Activated T-helper 9 cell treated with anti-CD3 and anti-CD28 coated beads, Interleukin-2, amount 50 U/mL, for 16 hours (primary cell): ENCODE data around the gene HIVEP2.

Source experiments
- DNase-seq: peaks from one replicate; pipeline ENCODE4 v3.0.0-alpha.2; 2020; ENCODE audit warnings: low read depth

The HIVEP2 gene

DNA sequence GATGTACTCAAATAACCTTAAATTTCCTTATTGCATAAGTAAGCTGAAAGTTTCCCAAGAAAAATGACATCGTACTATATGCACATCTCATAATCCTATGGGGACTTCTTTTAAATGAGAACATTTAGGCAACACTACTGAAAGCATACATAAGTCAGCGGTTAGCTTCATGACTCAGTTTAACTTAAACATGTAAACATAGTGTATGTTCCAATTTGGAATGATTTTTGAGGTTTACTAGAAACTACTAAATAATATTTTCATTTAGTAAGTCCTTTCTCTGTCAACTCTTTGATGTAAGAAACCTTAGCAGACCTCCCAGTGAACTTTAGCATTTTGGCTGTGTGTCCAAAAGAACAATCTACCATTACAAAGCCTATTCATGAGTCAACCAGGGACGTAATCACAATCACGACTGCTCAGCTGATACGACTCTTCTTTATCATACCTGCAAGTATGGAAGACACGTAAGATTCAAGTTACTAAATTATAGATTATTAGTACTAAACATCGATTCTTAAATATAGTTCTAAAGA lies 19.3 kb downstream of the HIVEP2 start:
- no peak for DNase-seq

GRCh38 chr6:142918339-142919042 lies 26.5 kb downstream of the HIVEP2 start:
- no peak for DNase-seq

DNA sequence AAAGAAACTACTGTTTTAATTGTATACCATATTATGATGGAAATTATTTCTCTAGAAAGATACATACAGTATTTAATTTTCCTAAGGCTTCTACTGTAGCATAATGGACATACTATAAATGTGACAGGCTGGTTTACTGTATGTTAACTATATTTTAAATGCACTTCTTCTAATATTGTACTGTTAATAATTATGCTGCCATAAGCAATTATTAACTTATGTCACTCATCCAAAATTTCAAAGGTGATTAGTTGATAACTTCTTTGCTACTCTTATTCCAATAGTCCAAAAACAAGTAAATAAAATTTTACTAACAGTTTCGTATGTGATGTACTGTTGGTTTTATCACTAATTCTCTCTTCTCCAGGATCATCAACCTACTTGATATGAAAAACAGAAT lies 28.1 kb downstream of the HIVEP2 start:
- DNase-seq = no peak

DNA sequence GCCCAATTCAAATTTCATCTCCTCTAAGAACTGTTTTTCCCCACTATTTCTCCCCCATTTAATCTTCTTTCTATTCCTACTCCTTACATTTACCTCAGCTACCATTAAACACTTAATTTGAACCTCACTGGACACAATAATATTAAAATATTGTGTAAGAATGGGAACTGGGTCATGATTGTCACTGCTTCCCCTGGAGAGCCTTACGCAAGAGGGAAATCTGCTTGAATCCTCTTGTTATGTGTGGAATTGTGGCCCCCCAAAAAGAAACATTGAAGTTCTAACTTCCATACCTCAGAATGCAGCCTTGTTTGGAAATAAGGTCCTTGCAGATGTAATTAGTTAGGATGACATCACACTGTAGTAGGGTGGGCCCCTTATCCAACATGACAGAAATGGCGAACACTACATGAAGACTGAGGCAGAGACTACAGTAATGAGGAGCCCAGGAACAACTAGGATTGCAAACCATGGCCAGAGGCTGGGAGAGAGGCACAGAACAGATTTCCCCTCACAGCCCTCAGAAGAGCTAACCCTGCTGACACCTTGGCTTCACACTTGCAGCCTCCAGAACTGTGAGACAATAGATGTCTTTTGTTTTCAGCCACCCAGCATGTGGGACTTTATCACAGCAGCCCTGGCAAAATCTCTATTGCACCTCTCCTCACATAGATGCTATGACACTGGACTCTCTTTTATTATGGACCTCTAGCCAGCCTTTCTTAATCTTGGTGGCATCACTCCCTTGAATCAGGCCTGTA lies 29.9 kb downstream of the HIVEP2 start:
- no peak for DNase-seq

DNA sequence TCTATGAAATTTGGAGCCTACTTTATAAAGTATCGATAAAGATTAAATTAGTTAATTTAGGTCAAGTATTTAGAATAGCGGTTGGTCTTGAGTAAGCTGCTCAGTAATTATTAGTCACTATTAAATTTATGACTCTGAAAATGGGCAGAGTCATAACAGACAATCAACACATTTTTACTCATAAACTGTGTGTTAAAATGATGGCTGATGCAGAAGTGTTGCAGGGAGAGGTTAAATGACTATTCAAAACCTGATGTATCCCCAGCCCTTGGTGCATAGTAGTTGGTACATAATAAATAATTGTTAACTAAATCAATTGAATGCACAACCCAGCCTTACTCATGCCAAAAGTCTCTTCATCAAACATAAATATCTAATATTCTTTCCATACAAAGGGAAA lies 30.6 kb downstream of the HIVEP2 start:
- no peak for DNase-seq

DNA sequence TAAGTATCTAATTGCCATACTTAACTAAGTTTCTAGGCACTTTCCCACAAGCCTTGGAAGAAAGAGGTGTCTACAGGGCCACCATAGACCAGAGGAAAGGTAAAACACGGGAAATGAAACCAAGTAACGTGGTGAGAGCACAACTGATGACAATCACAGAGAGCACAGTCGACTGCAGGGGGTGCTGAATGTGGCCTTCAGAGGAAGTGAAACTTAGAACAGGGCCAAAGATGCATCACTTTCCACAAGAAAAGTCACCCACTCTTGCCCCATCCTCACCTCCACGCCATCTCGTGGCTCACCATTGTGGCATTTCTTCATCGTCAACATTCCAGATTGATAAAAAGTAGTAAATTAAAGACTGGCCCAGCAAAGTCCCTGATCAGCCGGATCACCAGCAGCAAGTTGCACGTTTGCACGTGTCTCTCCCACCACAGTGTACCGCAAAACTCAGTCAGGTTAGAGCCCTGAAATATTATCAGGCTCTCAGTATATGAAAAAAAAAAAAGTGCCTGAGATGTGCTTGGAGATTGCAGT lies 31.4 kb downstream of the HIVEP2 start:
- DNase-seq = peak; percentile 53

DNA sequence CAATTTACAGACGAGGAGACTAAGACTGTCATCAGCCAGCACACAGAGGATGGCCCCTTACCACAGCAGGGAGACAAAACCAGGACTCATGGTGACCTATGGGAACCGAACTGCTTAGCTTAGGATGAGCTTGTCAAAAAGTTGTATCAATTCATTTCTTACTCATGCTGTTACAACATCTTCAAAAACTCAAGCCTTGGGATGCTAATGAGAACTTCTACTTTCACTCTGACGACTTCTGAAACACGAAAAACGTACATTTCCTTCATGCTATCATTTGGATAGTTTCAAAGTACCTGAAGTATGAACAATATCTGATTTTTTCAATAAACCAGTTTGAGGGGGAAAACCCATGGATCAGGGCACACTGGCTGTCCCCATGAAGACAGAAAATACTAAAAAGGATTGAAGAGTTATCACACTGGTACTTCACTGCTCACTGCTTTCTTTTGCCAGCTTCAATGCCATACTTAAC lies 31.9 kb downstream of the HIVEP2 start:
- DNase-seq = no peak

DNA sequence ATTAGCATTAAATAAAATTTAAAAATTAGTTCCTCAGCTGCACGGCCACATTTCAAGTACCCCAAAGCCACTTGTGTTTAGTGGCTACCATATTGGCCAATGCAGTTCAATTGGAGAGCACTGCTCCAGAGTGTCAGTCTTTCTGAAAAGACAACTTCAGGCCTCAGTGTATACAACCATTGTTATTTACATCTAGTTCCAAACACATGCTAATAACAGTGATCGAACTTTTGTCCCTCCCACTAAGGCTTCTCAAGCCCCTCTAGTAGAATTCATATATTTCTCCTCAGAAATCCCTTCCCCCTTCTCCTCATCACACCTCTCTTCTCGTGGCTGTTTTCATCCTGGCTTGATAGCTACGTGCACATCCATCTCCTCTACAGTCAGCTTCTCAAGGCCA lies 32.9 kb downstream of the HIVEP2 start:
- DNase-seq = no peak

DNA sequence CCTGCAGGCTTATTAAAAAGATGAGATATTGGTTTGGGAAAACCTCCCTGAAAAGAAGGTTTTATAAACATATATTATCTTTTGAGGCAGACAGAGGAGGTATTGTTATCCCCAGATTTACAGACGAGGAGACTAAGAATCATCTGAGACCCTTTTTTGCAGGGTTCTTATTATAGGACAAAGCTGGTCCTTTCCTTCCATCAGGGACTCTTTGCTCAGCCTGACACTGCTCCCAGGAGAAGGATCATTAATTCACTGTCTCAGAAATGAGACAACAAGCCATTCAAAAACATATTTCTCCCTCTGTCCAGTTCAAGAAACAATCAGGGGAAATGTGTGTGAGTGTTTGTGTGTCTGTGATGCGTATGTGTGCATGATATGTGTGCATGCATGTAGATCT lies 33.5 kb downstream of the HIVEP2 start:
- DNase-seq = no peak

DNA sequence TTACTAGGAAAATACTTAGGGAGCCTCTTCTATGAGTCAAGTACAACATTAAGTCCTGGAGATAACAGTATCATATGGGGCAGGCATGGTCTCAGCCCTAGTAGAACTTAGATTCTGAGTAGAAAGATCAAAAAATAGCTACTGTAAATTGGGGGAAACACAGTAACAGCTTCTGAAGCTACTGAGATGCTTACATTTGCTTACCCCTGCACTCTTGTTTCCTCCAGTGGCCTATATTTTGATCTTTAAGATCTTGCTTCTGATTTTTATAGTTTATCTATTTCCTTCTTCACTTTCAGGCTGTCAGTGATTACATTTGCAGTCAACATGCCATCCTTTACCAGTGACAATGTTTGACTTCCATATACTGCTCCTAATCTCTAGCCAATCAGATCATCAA lies 35.3 kb downstream of the HIVEP2 start:
- no peak for DNase-seq

GRCh38 chr6:142908235-142908634 lies 36.7 kb downstream of the HIVEP2 start:
- DNase-seq = no peak

DNA sequence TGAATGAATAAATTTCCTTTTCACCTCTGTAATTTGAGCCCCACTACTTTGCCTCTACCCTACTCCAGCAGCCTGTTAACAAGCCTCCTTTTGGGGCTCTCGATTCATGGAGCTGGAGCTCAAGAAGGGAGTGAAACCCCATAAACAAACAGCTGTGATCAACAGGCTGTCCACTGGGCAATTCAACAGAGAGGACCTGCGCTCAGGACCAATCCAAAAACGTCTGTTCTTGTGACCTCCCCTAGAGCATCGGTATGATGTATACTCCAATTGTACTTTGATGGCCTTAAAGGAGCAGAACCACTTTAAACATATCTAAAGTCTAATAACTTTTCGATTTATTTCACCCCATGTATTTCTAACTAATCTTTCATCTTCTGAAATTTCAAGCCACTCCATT lies 37.4 kb downstream of the HIVEP2 start:
- no peak for DNase-seq

- no peak for DNase-seq
Measured at GRCh38 chr6:142906945-142907470, 38.0 kb downstream of the HIVEP2 start.

- no peak for DNase-seq
Measured at GRCh38 chr6:142903812-142904211, 41.2 kb downstream of the HIVEP2 start.

- DNase-seq = peak; percentile 59
Measured at GRCh38 chr6:142902636-142903053, 42.3 kb downstream of the HIVEP2 start.

DNA sequence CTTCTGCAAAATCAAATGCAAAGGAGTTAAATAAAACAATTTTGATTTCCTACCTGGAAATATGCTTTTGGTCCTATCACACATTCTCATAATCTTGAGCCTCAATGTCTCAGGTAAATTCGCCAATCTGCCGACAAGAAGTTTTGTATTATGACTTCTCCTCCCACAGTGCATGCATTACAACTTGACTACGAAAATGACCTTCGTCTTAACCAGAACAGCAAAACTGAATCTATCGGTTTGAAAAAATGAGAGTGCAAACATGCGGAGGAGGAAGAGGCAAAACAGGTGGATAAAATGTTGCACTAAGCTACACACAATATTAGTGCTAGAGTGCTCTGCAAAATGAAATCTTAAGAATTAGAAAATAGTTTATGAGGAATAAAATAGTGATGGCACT lies 43.4 kb downstream of the HIVEP2 start:
- DNase-seq = no peak

GRCh38 chr6:142900227-142900971 lies 44.6 kb downstream of the HIVEP2 start:
- DNase-seq = no peak

- DNase-seq = no peak
Measured at GRCh38 chr6:142898927-142899895, 45.8 kb downstream of the HIVEP2 start.

DNA sequence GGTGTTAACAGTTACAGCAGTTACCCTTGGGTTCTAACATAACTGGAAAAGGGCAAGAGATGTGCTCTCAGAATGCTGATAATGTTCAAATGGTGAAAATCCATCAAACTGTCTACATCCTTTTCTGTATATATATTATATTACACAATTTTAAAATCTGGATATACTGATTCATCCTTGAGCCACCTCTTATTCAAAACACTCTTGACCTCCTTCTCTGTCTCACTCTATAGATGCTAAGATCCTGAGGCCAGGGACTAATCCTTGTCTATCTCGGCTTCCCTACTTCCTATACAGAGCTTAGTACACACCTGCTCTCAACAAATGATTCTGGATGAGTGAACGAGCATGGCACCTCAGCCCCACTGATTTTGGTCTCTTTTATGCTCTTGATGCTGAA lies 47.3 kb downstream of the HIVEP2 start:
- no peak for DNase-seq

DNA sequence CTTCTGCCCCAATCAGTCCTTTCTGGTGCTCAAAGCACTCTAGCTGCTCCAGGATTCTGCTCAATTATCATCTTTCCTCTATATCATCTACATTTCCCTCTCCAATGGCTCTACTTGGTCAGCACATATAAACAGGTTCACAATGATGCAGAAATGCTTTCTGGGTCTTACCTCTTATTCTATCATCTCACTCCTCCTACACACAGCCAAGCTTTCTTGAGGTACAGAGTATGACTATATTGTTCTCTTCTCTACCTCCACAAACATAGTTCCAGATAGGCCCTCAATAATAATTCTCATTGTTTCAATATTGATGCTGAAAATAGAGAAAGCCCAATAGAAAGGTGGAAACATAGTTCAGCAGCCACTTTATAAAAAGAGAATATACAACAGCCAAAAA lies 48.2 kb downstream of the HIVEP2 start:
- DNase-seq = no peak

- no peak for DNase-seq
Measured at GRCh38 chr6:142893088-142893487, 51.9 kb downstream of the HIVEP2 start.
